ENCODE results near the gene SDK1.

DNA sequence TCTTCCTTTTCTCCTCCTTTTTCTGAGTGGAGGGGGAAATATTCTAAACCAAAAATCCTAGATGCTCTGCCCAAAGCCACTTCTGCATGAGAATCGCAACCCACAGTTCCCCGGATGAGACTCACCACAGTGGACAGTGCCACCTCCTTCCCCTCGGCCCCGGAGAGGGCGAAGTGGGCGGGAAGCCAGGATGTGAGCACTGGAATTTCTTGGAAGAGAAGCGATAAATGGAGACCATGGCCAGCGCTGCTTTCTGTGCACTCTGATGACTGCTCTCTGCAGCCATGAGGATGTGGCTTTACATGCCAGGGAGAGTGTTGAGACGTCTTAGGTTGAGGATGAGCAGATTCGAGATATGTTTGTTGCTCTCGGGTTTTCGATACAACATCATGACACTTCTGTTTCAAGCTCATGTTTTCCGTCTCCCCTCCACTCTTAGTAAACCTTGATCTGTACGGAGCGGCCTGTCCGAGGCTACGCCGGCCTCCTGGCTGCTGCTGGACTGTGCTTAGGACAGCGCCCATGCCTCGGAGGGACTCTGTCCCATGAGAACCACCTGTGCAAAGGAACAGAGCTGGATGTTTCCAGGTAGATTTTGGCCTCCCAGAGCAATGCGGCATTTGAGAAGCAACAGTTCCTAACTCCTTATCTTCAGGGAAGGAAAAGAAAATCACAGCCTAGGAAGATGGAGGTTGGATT lies 966.4 kb downstream of the SDK1 start:
- TF ChIP-seq, protein P1, sequence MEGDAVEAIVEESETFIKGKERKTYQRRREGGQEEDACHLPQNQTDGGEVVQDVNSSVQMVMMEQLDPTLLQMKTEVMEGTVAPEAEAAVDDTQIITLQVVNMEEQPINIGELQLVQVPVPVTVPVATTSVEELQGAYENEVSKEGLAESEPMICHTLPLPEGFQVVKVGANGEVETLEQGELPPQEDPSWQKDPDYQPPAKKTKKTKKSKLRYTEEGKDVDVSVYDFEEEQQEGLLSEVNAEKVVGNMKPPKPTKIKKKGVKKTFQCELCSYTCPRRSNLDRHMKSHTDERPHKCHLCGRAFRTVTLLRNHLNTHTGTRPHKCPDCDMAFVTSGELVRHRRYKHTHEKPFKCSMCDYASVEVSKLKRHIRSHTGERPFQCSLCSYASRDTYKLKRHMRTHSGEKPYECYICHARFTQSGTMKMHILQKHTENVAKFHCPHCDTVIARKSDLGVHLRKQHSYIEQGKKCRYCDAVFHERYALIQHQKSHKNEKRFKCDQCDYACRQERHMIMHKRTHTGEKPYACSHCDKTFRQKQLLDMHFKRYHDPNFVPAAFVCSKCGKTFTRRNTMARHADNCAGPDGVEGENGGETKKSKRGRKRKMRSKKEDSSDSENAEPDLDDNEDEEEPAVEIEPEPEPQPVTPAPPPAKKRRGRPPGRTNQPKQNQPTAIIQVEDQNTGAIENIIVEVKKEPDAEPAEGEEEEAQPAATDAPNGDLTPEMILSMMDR (IDR thresholded peaks at IDR 0.05), result no peak
- no peak for TF ChIP-seq POLR2A (IDR thresholded peaks at IDR 0.05)

All from uterus (tissue), 2 donors.